Panc1 (cell line): ENCODE measurements around the gene SLC2A5. TPM values are rescaled to one million over a fixed set of nuclear protein-coding genes. Genes with fewer than 3 reads are reported as not detected.

ENCODE experiments used
- ATAC-seq: fragments of 200-7000 bp; cut with Tn5 transposase; 2 replicates; pipeline ENCODE4 v1.9.1; 2020; ENCODE audit warnings: mild to moderate bottlenecking, moderate library complexity
- BruUV-seq: library from RNA; stranded (reverse); fragments of 400-500 nt; replicated peaks from 2 replicates; lab custom pipeline; 2021; lab: Mats Ljungman, UMichigan
- CTCF ChIA-PET: fragments of 300-600 bp; sonication (Branson Sonifier 250); formaldehyde crosslinking; loops from one replicate; lab custom pipeline; 2022; ENCODE audit warnings: antibody characterized with exemption; lab: Charles Lee
- POLR2A ChIA-PET: fragments of 300-600 bp; sonication (Branson Sonifier 250); formaldehyde crosslinking; loops from one replicate; lab custom pipeline; 2022; ENCODE audit warnings: antibody characterized with exemption; lab: Charles Lee
- DNase-seq: peaks from one replicate; pipeline ENCODE4 v3.0.0-alpha.2; 2010; ENCODE audit warnings: low read depth, low spot score
- H3K27ac ChIP-seq: 2 replicates; pipeline ENCODE4 v1.5.1; 2011; ENCODE audit warnings: mild to moderate bottlenecking, low read length, inconsistent platforms
- H3K27me3 ChIP-seq: fragments of 200-500 bp; sonication (Bioruptor generic); 2 replicates; pipeline ENCODE4 v1.6.0; 2014; ENCODE audit warnings: low read length, inconsistent platforms; ENCODE audit not compliant: control insufficient read depth, insufficient read depth
- H3K36me3 ChIP-seq: fragments of 200-500 bp; sonication (Bioruptor generic); 2 replicates; pipeline ENCODE4 v1.5.1; 2014; ENCODE audit warnings: inconsistent platforms, mild to moderate bottlenecking, low read length, moderate library complexity; ENCODE audit not compliant: control insufficient read depth, insufficient read depth
- H3K4me1 ChIP-seq: 2 replicates; pipeline ENCODE4 v1.5.1; 2011; ENCODE audit warnings: inconsistent platforms, mild to moderate bottlenecking, low read length, moderate library complexity; ENCODE audit not compliant: control insufficient read depth, insufficient read depth
- H3K4me3 ChIP-seq, 2 experiments: 2 replicates each; pipeline ENCODE4 v1.5.1; 2011 to 2012; ENCODE audit warnings: low read depth in 2 of 2, low read length in 2 of 2, mild to moderate bottlenecking in 2 of 2, inconsistent platforms in 1 of 2, moderate library complexity in 1 of 2
- H3K9me3 ChIP-seq: fragments of 200-500 bp; sonication (Bioruptor generic); 2 replicates; pipeline ENCODE4 v1.5.1; 2014; ENCODE audit warnings: low read depth, mild to moderate bottlenecking, inconsistent platforms, low read length, moderate library complexity; ENCODE audit not compliant: control insufficient read depth, insufficient read depth
- CTCF ChIP-seq: fragments of 450-650 bp; IDR thresholded peaks from 2 replicates; pipeline ENCODE4 v1.5.1; 2017; ENCODE audit warnings: mild to moderate bottlenecking
- POLR2AphosphoS5 ChIP-seq: IDR thresholded peaks from 2 replicates; pipeline ENCODE4 v1.6.1; 2012; ENCODE audit warnings: mild to moderate bottlenecking, low read depth, low read length, moderate library complexity
- REST ChIP-seq, 2 experiments: IDR thresholded peaks; 2 replicates each; pipeline ENCODE4 v1.6.1; 2011 to 2012; ENCODE audit warnings: low read depth in 2 of 2, control low read depth in 1 of 2, low read length in 1 of 2, mild to moderate bottlenecking in 1 of 2, moderate library complexity in 1 of 2; ENCODE audit not compliant: insufficient read depth in 1 of 2
- SIN3A ChIP-seq: IDR thresholded peaks from 2 replicates; pipeline ENCODE4 v1.6.1; 2012; ENCODE audit warnings: low read depth, mild to moderate bottlenecking, low read length, moderate library complexity, borderline replicate concordance; ENCODE audit not compliant: insufficient read depth
- TCF7L2 ChIP-seq: IDR thresholded peaks from 2 replicates; pipeline ENCODE4 v1.6.1; 2011; ENCODE audit warnings: mild to moderate bottlenecking, low read depth, low read length, inconsistent platforms
- in situ Hi-C: cut with HindIII; loops from 2 replicates; pipeline ENCODE4 v1.10.0; 2016; ENCODE audit warnings: low sequenced_read_pairs, low pct_unique_long_range_greater_than_20kb
- intact Hi-C: fragments of 100-400 bp; cut with micrococcal nuclease; formaldehyde crosslinking; loops from one replicate; pipeline ENCODE4 v1.10.0; 2022; ENCODE audit not compliant: unreplicated experiment
- total RNA-seq: library from RNA; stranded (reverse); gene quantifications from one replicate; pipeline ENCODE4 v1.2.1, GENCODE V29; 2021; ENCODE audit not compliant: unreplicated experiment

SLC2A5 gene
- total RNA-seq, 1 experiment from 2014 or later: 0.26 TPM

GRCh38 chr1:9088807-9089206, 19.4 kb upstream of the SLC2A5 start:
- ChIA-PET CTCF (no interaction called here), POLR2A (no interaction called here)
- H3K36me3 ChIP-seq: no peaks in the 10 kb centered on the region
- in situ Hi-C loops (no loop called here), intact Hi-C loops (no loop called here)
- no peaks in the 10 kb centered on the region; the same call in 1 of the 2 replicates for H3K27me3 ChIP-seq
- BruUV-seq: no TSS peak
- no peaks in the 10 kb centered on the region for H3K9me3 ChIP-seq
- no peak for ATAC-seq
- no peak overlapping the region for H3K27ac ChIP-seq
- no peak for DNase-seq
- TF ChIP-seq POLR2AphosphoS5: no peak
- no peak for TF ChIP-seq TCF7L2
- TF ChIP-seq REST (IDR thresholded peaks at IDR 0.05; ENCODE audit: insufficient read depth in 1 of 2, low read depth in 2 of 2, low read length in 1 of 2): no peak
- no peak for TF ChIP-seq SIN3A
- TF ChIP-seq CTCF: no peak
- no peaks in the 10 kb centered on the region for H3K4me1 ChIP-seq
- no peak overlapping the region for H3K4me3 ChIP-seq

- in situ Hi-C loops: no loop called here
- no peak for DNase-seq
- Histone ChIP-seq H3K4me3 (no peak overlapping the region), H3K27me3 (no peaks in the 10 kb centered on the region; the same call in 1 of the 2 replicates), H3K27ac (no peak overlapping the region), H3K9me3 (no peaks in the 10 kb centered on the region), H3K4me1 (no peaks in the 10 kb centered on the region), H3K36me3 (no peaks in the 10 kb centered on the region)
- CTCF ChIA-PET: no interaction called here
- intact Hi-C loops: no loop called here
- no peak for ATAC-seq
- no peak for TF ChIP-seq TCF7L2
- no peak for TF ChIP-seq CTCF
- TF ChIP-seq REST (IDR thresholded peaks at IDR 0.05; ENCODE audit: insufficient read depth in 1 of 2, low read depth in 2 of 2, low read length in 1 of 2): no peak
- no peak for TF ChIP-seq SIN3A
- TF ChIP-seq POLR2AphosphoS5: no peak
- POLR2A ChIA-PET: no interaction called here
- no TSS peak for BruUV-seq
Observed at GRCh38 chr1:9087411-9088125, 18.1 kb upstream of the SLC2A5 start.
